B cell (primary cell): ENCODE results near the gene ITPR3. TPM values are rescaled to one million over a fixed set of nuclear protein-coding genes. Genes with fewer than 3 reads are reported as not detected.

ENCODE experiments used
- ATAC-seq: fragments of 200-7000 bp; cut with Tn5 transposase; one replicate; pipeline ENCODE4 v1.10.0; 2021; ENCODE audit warnings: low read depth, mild to moderate bottlenecking, moderate number of reproducible peaks, moderate library complexity
- CTCF ChIA-PET: fragments of 350-600 bp; sonication (Branson Sonifier 250); formaldehyde crosslinking; loops from one replicate; lab custom pipeline; 2021; ENCODE audit warnings: antibody characterized with exemption, inconsistent platforms; lab: Charles Lee
- POLR2A ChIA-PET: fragments of 350-600 bp; sonication (Branson Sonifier 250); formaldehyde crosslinking; loops from one replicate; lab custom pipeline; 2021; ENCODE audit warnings: antibody characterized with exemption; lab: Charles Lee
- DNase-seq: peaks from one replicate; pipeline ENCODE4 v3.0.0; 2013
- H2AFZ ChIP-seq: 2 replicates; pipeline ENCODE4 v1.6.1; 2012; ENCODE audit warnings: mild to moderate bottlenecking, low read depth, low read length; ENCODE audit not compliant: insufficient read depth, poor library complexity, severe bottlenecking
- H3K27ac ChIP-seq, 2 donors: 1 replicate in 1 of 2; 2 replicates in 1 of 2; pipeline ENCODE4 v1.5.1; 2012 to 2013; ENCODE audit warnings: low read length in 2 of 2, mild to moderate bottlenecking in 2 of 2, moderate library complexity in 1 of 2
- H3K27me3 ChIP-seq, 4 experiments: fragments of 200-600 bp in 1 of 4; sonication (generic) in 1 of 4; replicated peaks in 1 of 4; 1 replicate in 2 of 4; 2 replicates in 2 of 4; pipeline versions ENCODE4 v1.6.1 to v1.7.0; 2013 to 2016; ENCODE audit warnings: low read length in 3 of 4, mild to moderate bottlenecking in 2 of 4, mixed read lengths in 1 of 4, moderate library complexity in 1 of 4; ENCODE audit not compliant: insufficient read depth in 4 of 4, control insufficient read depth in 3 of 4; ENCODE audit errors: control extremely low read depth in 1 of 4
- H3K36me3 ChIP-seq, 2 experiments: replicated peaks in 1 of 2; 1 replicate in 1 of 2; 2 replicates in 1 of 2; pipeline versions ENCODE4 v1.6.1 to v1.7.1; 2013; ENCODE audit warnings: low read length in 1 of 2; ENCODE audit not compliant: insufficient read depth in 2 of 2, control insufficient read depth in 1 of 2; ENCODE audit errors: control extremely low read depth in 1 of 2, extremely low read depth in 1 of 2
- H3K4me1 ChIP-seq, 2 donors: fragments of 200-600 bp in 1 of 2; sonication (generic) in 1 of 2; 1 replicate in 1 of 2; 2 replicates in 1 of 2; pipeline versions ENCODE4 v1.5.1 to v1.6.1; 2013 to 2017; ENCODE audit warnings: low read length in 2 of 2; ENCODE audit not compliant: control insufficient read depth in 2 of 2, insufficient read depth in 2 of 2
- H3K4me2 ChIP-seq: replicated peaks from 2 replicates; pipeline ENCODE3; 2012; ENCODE audit warnings: mild to moderate bottlenecking, low read depth, low read length; ENCODE audit not compliant: poor library complexity, severe bottlenecking
- H3K4me3 ChIP-seq, 5 experiments: fragments of 200-600 bp in 1 of 5; sonication (generic) in 1 of 5; 1 replicate in 3 of 5; 2 replicates in 2 of 5; pipeline versions ENCODE4 v1.5.1 to v1.7.0; 2011 to 2016; ENCODE audit warnings: low read length in 4 of 5, mild to moderate bottlenecking in 4 of 5, low read depth in 2 of 5, control low read depth in 1 of 5, moderate library complexity in 1 of 5; ENCODE audit not compliant: insufficient read depth in 1 of 5; ENCODE audit errors: control extremely low read depth in 1 of 5, extremely low read depth in 1 of 5
- H3K79me2 ChIP-seq: fragments of 200-600 bp; sonication (generic); one replicate; pipeline ENCODE4 v1.6.0; 2016; ENCODE audit warnings: low read length; ENCODE audit not compliant: control insufficient read depth, insufficient read depth
- H3K9ac ChIP-seq: fragments of 200-600 bp; sonication (generic); 2 replicates; pipeline ENCODE4 v1.6.1; 2017; ENCODE audit warnings: mild to moderate bottlenecking, low read length, moderate library complexity
- H3K9me3 ChIP-seq, 3 donors: one replicate each; pipeline versions ENCODE4 v1.6.1 to v1.7.1; 2013; ENCODE audit warnings: low read length in 2 of 3; ENCODE audit not compliant: control insufficient read depth in 2 of 3, insufficient read depth in 1 of 3; ENCODE audit errors: control extremely low read depth in 1 of 3
- H4K20me1 ChIP-seq: 2 replicates; pipeline ENCODE4 v1.6.0; 2012; ENCODE audit warnings: mild to moderate bottlenecking, low read length; ENCODE audit not compliant: insufficient read depth, control insufficient read depth, poor library complexity, severe bottlenecking
- H3K27ac Mint-ChIP-seq: one replicate; pipeline ENCODE4 v1.8.0; 2021; ENCODE audit warnings: mixed read lengths
- H3K27me3 Mint-ChIP-seq: one replicate; pipeline ENCODE4 v1.8.0; 2021; ENCODE audit warnings: mixed read lengths
- H3K4me1 Mint-ChIP-seq: one replicate; pipeline ENCODE4 v1.8.0; 2021; ENCODE audit warnings: mixed read lengths
- H3K4me3 Mint-ChIP-seq: one replicate; pipeline ENCODE4 v1.8.0; 2021; ENCODE audit warnings: mixed read lengths
- H3K9me3 Mint-ChIP-seq: one replicate; pipeline ENCODE4 v1.8.0; 2022; ENCODE audit warnings: mixed read lengths; ENCODE audit not compliant: insufficient read depth
- EZH2 ChIP-seq: IDR thresholded peaks from 2 replicates; pipeline ENCODE4 v1.6.1; 2012; ENCODE audit warnings: borderline replicate concordance, low read depth, mild to moderate bottlenecking, moderate library complexity, low read length; ENCODE audit not compliant: insufficient read depth, poor library complexity, severe bottlenecking
- WGBS: methylation state at CpG from one replicate; pipeline ENCODE4 v1.1.5; 2013; ENCODE audit warnings: missing lambda C conversion rate; ENCODE audit not compliant: insufficient coverage; 5-methylcytosine and 5-hydroxymethylcytosine counted together
- intact Hi-C: fragments of 100-400 bp; cut with micrococcal nuclease; formaldehyde crosslinking; loops from one replicate; pipeline ENCODE4 v1.10.0; 2022
- polyA plus RNA-seq: library from polyadenylated mRNA; depleted of rRNA; stranded (reverse); fragments of >200 nt; gene quantifications from 2 replicates; pipeline ENCODE4 v1.2.3, GENCODE V29; 2012
- total RNA-seq, 2 donors: library from RNA; stranded (reverse); fragments of 120-200 nt in 1 of 2; gene quantifications; 1 replicate in 1 of 2; 2 replicates in 1 of 2; pipeline versions ENCODE4 v1.2.3 to v1.2.4, GENCODE V29; 2013 to 2022
- TF ChIP-seq, protein P1 (sequence below): fragments of 200-600 bp; IDR thresholded peaks from one replicate; pipeline ENCODE4 v1.8.0; 2022; ENCODE audit warnings: antibody characterized with exemption, mild to moderate bottlenecking

ITPR3 gene
- total and polyA plus RNA-seq, 2 donors (not counting 1 experiment from before 2014, with no cell fraction given): 61.9 to 67.6 TPM

DNA sequence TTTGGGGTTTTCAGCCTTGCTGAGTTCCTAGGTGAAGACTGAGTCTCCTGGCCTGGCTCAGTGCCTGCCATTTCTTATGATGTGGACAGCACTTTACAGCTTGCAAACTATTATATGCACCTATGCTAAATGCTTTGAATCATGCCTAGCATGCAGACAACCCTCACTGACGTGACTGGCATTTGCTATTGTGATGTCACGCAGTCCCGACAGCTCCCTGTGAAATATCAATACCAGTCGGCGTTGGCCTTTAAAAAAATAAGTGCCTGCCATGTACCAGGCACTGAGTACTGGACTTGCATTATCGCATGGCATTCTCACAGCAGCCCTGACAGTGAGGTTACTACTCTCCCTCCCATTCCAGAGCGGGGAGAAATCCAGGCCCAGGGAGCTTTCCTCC is 54.8 kb downstream of the ITPR3 start:
- H3K9ac ChIP-seq: no peak overlapping the region
- H3K4me2 ChIP-seq: no peak overlapping the region
- peaks cover 0 to 3% (median 0%) of the 10 kb centered on the region in 3 donors for H3K9me3 ChIP-seq
- ATAC-seq: no peak
- 97% methylated on average over 7 of the region's 7 CpGs for WGBS
- H3K4me1 ChIP-seq: peaks cover 0 to 11% of the 10 kb centered on the region in 2 donors
- no peak overlapping the region for H3K27ac ChIP-seq
- TF ChIP-seq, protein P1, sequence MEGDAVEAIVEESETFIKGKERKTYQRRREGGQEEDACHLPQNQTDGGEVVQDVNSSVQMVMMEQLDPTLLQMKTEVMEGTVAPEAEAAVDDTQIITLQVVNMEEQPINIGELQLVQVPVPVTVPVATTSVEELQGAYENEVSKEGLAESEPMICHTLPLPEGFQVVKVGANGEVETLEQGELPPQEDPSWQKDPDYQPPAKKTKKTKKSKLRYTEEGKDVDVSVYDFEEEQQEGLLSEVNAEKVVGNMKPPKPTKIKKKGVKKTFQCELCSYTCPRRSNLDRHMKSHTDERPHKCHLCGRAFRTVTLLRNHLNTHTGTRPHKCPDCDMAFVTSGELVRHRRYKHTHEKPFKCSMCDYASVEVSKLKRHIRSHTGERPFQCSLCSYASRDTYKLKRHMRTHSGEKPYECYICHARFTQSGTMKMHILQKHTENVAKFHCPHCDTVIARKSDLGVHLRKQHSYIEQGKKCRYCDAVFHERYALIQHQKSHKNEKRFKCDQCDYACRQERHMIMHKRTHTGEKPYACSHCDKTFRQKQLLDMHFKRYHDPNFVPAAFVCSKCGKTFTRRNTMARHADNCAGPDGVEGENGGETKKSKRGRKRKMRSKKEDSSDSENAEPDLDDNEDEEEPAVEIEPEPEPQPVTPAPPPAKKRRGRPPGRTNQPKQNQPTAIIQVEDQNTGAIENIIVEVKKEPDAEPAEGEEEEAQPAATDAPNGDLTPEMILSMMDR: no peak
- H3K4me3 ChIP-seq: no peak overlapping the region
- Mint-ChIP-seq H3K27ac (no peak overlapping the region), H3K27me3 (no peaks in the 10 kb centered on the region), H3K4me3 (no peak overlapping the region), H3K9me3 (no peaks in the 10 kb centered on the region), H3K4me1 (peaks cover 16% of the 10 kb centered on the region)
- intact Hi-C loops: no loop called here
- CTCF ChIA-PET: interaction anchor here (0.9 kb wide), 1 partner anchor 83 kb away, joined by 3 read pairs; no protein-coding TSS in a partner anchor
- H4K20me1 ChIP-seq: no peaks in the 10 kb centered on the region
- peaks cover 3% of the 10 kb centered on the region for H3K79me2 ChIP-seq
- peaks cover 0 to 83% of the 10 kb centered on the region in 2 experiments for H3K36me3 ChIP-seq
- H2AFZ ChIP-seq: no peak overlapping the region
- POLR2A ChIA-PET: no interaction called here
- no peak for DNase-seq
- H3K27me3 ChIP-seq: no peaks in the 10 kb centered on the region

DNA sequence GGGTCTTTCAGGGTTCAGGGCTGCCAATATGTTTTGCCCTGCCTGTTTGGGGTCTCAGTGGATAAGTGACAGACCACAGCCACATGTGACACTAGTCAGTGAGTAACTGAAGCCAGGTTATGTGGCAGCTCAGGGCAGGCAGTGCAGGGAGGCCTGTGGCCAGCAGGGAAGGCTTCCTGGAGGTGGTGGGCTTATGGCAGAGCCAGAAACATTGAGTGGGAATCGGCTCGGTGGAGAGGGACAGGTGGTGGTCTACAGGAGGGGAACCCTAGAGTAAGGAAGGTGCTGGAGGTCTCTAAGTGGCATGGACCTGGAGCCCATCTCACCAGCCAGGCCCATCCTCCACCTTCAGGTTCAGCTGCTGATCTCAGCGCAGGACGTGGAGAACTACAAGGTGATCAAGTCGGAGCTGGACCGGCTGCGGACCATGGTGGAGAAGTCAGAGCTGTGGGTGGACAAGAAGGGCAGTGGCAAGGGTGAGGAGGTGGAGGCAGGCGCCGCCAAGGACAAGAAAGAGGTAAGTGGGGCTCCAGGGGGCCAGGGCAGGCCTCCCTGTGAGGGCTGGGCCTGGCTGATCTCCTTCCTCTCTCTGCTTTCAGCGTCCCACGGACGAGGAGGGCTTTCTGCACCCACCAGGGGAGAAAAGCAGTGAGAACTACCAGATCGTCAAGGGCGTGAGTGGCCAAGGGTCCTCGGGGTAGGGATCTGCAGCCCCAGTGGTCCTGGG is 55.5 kb downstream of the ITPR3 start:
- TF ChIP-seq, protein P1: no peak
- TF ChIP-seq EZH2: no peak
- DNase-seq (no peak), ATAC-seq (no peak)
- Histone ChIP-seq H3K4me3 (no peak overlapping the region), H3K4me1 (peaks cover 0 to 11% of the 10 kb centered on the region in 2 donors), H3K9me3 (no peaks in the 10 kb centered on the region), H3K27ac (no peak overlapping the region), H3K79me2 (peaks cover 3% of the 10 kb centered on the region), H3K36me3 (peaks cover 0 to 83% of the 10 kb centered on the region in 2 experiments), H3K9ac (no peak overlapping the region), H4K20me1 (no peaks in the 10 kb centered on the region), H3K27me3 (no peaks in the 10 kb centered on the region), H3K4me2 (no peak overlapping the region), H2AFZ (no peak overlapping the region)
- H3K27me3 Mint-ChIP-seq: no peaks in the 10 kb centered on the region
- ChIA-PET POLR2A (no interaction called here), CTCF (no interaction called here)
- peaks cover 16% of the 10 kb centered on the region for H3K4me1 Mint-ChIP-seq
- H3K9me3 Mint-ChIP-seq: no peaks in the 10 kb centered on the region
- no peak overlapping the region for H3K27ac Mint-ChIP-seq
- intact Hi-C loops: no loop called here
- 97% methylated on average over 13 of the region's 15 CpGs for WGBS
- H3K4me3 Mint-ChIP-seq: no peak overlapping the region
